Measurements from ENCODE around the gene PCP4L1. TPM values are rescaled to one million over a fixed set of nuclear protein-coding genes. Genes with fewer than 3 reads are reported as not detected.

PCP4L1 gene
- total RNA-seq, 2 experiments from 2014 or later, result 0.21 to 0.27 TPM

DNA sequence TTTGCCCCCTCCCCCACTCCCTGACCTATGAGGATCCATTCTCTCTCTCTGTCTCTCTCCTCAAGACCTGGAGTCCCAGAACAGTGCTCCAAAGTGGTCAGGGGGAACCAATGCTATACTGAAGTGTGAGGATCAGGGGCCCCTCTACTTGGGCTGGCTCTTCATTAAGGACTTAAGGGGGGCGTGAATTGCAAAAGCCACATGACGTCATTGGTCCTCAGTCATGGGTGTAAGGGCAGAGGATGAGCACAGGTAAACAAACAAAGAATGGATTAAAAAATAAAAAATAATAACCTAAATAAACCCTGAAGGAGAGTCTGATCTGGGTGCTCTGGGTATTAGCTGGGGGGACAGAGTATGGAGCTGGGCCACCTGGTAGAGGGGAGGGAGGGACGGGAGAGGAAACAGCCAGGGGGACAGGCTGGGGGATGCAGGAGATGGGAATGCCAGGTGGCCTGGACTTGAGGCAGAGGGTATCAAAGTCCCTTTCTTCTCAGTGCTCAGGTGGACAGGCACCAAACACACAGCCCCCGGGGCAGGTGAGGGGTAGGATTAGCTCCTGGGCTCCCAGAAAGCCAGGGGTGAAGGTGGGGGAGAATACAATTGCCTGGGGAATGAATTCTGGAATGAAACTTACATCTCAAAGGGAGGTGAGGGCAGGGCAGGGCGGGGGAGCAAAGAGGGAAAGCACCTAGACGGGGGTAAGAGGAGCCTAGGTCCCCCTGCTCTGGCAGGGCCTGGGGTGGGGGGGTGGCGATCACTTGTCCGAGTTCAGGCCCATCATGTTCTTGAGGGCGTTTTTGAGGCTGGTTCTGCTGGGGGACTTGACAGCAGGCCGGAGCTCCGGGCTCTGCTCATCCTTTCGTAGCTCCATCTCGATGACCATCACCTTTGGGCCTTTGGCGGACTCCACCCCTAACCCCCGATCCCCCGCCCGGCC lies 46.7 kb downstream of the PCP4L1 start:
- peaks cover 34% of the 10 kb centered on the region for H3K4me1 Mint-ChIP-seq
- peaks cover 3% of the 10 kb centered on the region for H3K36me3 Mint-ChIP-seq (ENCODE audit: low read depth)
- peak overlapping the region; percentile 96 for H3K4me3 Mint-ChIP-seq
- H3K9me3 Mint-ChIP-seq (ENCODE audit: low read depth), result no peaks in the 10 kb centered on the region
- no peak for ATAC-seq
- H3K27me3 Mint-ChIP-seq, result no peaks in the 10 kb centered on the region
- POLR2A ChIA-PET, result interaction anchor here (0.6 to 1.5 kb wide), 3 partner anchors 9 to 139 kb away, joined by 3 to 4 read pairs (median 4); partner anchors contain the start of genes PPOX and SDHC
- intact Hi-C loops (cut with DNase I, micrococcal nuclease), result loop anchor here (5.0 kb wide), 2 partner anchors 103 to 127 kb away; partner anchors contain the start of gene NDUFS2 (in 1 of the 2)
- peak overlapping the region; percentile 88 for H3K27ac Mint-ChIP-seq
- CTCF ChIA-PET, result interaction anchor here (0.6 to 3.8 kb wide), 12 partner anchors 9 to 134 kb away, joined by 3 to 22 read pairs (median 4); partner anchors contain the start of genes SDHC and TOMM40L
- peak; percentile 34 for DNase-seq

DNA sequence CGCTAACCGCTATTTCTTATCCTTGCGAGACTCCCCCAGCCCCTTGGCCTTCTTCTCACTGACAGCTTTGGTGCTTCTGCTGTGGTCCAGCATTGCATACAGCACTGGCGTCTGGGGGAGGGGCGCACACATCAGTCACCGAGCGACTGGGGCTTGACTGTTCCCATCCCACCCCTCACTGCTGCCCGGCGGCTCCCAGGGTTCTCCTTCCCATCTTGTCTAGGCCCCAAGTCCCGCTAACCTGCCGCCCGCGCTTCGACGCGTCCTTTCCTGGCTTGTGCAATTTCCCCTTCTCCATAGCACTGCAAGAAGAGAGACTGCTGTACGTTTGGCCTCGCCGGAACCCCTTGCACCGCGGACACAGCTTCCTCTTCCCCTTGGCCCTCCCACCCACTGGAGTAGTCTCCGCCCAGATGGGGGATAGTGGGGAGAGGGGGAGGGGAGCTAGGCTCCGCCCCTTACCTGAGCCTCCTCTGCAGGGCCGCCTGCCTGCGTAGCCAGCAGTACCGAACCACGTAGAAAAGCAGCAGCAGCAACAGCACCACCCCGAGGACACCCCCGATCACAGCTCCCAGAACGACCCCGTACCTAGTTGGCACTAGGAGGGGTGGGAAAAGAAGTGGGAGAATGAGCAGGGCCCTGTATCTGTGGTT lies 47.4 kb downstream of the PCP4L1 start:
- Mint-ChIP-seq H3K27ac (peak overlapping the region; percentile 88), H3K36me3 (ENCODE audit: low read depth) (peaks cover 3% of the 10 kb centered on the region), H3K27me3 (no peaks in the 10 kb centered on the region), H3K4me3 (peak overlapping the region; percentile 96), H3K9me3 (ENCODE audit: low read depth) (no peaks in the 10 kb centered on the region), H3K4me1 (peaks cover 34% of the 10 kb centered on the region)
- DNase-seq (peak; percentile 91), ATAC-seq (peak; percentile 98)
- CTCF ChIA-PET, result interaction anchor here (0.6 to 3.8 kb wide), 13 partner anchors 8 to 140 kb away, joined by 3 to 22 read pairs (median 4); partner anchors contain the start of genes PPOX, SDHC and TOMM40L
- POLR2A ChIA-PET, result interaction anchor here (0.6 to 1.5 kb wide), 4 partner anchors 8 to 140 kb away, joined by 3 to 4 read pairs (median 4); partner anchors contain the start of genes PPOX, SDHC and TOMM40L
- intact Hi-C loops (cut with DNase I, micrococcal nuclease), result loop anchor here (1.0 to 5.0 kb wide), 5 partner anchors 8 to 187 kb away; partner anchors contain the start of genes SDHC (in 2 of the 2), NDUFS2 (in 1 of the 2), NIT1 (in 1 of the 2) and PFDN2 (in 1 of the 2)

DNA sequence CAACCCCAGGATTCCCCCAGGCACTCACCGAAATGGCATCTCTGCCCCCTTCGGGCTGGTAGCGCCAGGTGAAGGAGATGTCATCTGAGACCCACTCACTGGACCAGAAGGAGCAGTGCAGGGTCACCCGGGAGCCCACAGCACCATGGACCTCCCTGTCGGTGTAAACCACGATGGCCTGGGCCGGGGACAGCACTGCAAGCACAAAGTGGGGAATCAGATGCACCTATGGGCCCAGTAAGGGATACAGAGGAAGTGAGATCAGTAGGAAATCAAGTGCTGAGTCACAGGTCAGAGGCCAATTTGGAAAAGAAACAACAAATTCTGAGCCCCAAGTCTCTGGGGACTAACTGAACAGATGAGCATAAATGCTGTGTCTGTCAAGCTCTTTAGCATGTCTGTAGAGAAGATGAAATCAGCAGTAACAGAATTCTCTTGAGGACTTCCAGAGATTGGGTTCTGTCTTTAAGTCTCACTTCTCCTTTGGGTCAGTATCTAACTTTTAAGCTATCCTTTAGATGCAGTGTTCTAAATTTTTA lies 48.8 kb downstream of the PCP4L1 start:
- DNase-seq (peak; percentile 18), ATAC-seq (no peak)
- ChIA-PET CTCF (interaction anchor here (1.0 to 3.8 kb wide), 3 partner anchors 9 to 141 kb away, joined by 3 to 22 read pairs (median 3); partner anchors contain the start of gene PPOX), POLR2A (no interaction called here)
- Mint-ChIP-seq H3K36me3 (ENCODE audit: low read depth) (peaks cover 3% of the 10 kb centered on the region), H3K9me3 (ENCODE audit: low read depth) (no peaks in the 10 kb centered on the region), H3K4me1 (peaks cover 34% of the 10 kb centered on the region), H3K4me3 (peak overlapping the region; percentile 15), H3K27me3 (no peaks in the 10 kb centered on the region), H3K27ac (peak overlapping the region; percentile 53)
- intact Hi-C loops (cut with DNase I, micrococcal nuclease), result loop anchor here (2.0 to 5.0 kb wide), 3 partner anchors 76 to 188 kb away; partner anchors contain the start of genes NDUFS2 (in 1 of the 2), NIT1 (in 1 of the 2) and PFDN2 (in 1 of the 2)

DNA sequence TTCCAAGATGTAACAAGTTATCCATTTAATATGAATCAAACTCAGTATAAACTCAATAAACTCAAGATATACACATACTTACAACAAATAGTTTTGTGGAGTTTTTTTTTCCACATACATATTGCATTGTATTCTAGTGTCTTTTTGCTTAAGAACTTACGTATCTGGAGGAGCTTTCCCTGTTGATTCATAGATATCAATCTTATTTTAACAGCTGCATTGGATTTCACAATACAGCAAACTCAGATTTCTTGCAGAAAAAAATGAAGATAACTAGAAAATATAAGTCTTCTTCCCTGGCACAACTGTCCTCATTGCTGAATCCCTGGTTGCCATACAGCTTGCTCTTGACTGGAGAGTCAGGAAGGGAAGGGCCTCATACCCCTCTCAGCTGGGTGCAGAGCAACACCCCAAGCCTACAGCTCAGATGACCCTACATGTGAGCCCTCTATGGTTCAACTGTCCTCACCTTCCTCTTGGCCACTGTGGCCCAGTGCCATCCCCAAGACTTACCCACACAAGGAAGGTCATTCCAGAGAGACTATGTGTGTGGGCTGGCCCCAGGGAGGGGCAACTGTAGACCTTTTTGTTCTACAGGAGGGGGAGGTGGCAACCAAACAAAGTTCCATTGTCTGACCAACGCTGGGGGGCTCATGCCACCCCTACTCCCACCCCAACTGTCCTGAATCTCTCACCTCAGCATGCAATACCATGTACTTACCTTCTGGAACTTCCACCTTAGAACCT lies 49.5 kb downstream of the PCP4L1 start:
- Mint-ChIP-seq H3K4me1 (peaks cover 33% of the 10 kb centered on the region), H3K27me3 (no peaks in the 10 kb centered on the region), H3K4me3 (no peak overlapping the region), H3K9me3 (ENCODE audit: low read depth) (no peaks in the 10 kb centered on the region), H3K27ac (no peak overlapping the region), H3K36me3 (ENCODE audit: low read depth) (peaks cover 3% of the 10 kb centered on the region)
- ATAC-seq (no peak), DNase-seq (no peak)
- ChIA-PET CTCF (interaction anchor here (0.6 to 3.8 kb wide), 4 partner anchors 8 to 98 kb away, joined by 3 to 22 read pairs (median 3); no protein-coding TSS in a partner anchor), POLR2A (no interaction called here)
- intact Hi-C loops (cut with DNase I, micrococcal nuclease), result loop anchor here (2.0 to 5.0 kb wide), 3 partner anchors 75 to 189 kb away; partner anchors contain the start of genes NDUFS2 (in 1 of the 2), NIT1 (in 1 of the 2) and PFDN2 (in 1 of the 2)

DNA sequence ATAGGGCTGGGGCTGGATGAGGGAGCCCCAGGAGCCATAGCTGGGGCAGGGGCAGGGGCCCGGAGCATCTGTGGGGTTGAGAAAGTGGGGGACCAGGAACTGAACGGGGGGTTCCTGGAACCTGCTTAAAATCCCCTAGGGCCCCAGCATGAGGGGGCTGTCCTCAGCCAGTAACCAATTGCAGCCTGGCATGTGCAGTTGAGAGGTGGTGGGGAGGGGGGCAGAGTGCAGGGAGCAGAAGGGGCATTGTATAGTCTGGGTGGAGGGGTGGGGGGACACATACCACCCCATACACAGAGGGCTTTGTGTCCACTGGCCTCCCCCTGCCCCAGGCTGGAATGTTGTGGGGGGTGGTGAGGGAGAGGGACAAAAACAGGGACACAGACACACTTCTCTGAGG lies 51.3 kb downstream of the PCP4L1 start, which contains the start of gene MPZ:
Gene MPZ, minus strand, starts transcription at position 101 of the 400 bp plus-strand sequence. Its CDS starts 63 bp downstream, at position 38.
- POLR2A ChIA-PET, result no interaction called here
- ATAC-seq, result no peak
- intact Hi-C loops (cut with DNase I, micrococcal nuclease), result loop anchor here in 1 of 2 experiments (5.0 to 10.0 kb wide), 3 partner anchors 55 to 108 kb away; partner anchors contain the start of genes CFAP126 and NDUFS2

DNA sequence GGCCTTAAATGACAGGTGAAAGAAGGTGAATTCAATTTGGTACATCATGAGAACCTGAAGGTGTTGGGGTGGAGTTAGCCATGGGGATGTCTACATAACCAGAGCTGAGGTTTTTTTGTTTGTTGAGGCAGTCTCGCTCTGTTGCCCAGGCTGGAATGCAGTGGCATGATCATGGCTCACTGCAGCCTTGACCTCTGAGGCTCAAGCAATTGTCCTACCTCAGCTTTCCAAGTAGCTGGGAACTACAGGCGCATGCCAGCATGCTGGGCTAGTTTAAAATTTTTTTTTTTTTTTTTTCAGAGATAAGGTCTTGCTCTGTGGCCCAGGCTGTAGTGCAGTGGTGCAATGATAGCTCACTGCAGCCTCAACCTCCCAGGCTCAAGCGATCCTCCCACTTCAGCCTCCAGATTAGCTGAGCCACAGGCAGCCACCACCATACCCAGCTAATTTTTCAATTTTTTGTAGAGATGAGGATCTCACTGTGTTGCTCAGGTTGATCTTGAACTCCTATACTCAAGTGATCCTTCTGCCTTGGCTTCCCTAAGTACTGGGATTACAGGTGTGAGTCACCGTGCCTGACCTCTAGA lies 53.1 kb downstream of the PCP4L1 start:
- H3K9me3 Mint-ChIP-seq (ENCODE audit: low read depth), result no peaks in the 10 kb centered on the region
- H3K4me3 Mint-ChIP-seq, result no peak overlapping the region
- CTCF ChIA-PET, result interaction anchor here (1.3 kb wide), 1 partner anchor 20 kb away, joined by 3 read pairs; no protein-coding TSS in a partner anchor
- no peak overlapping the region for H3K27ac Mint-ChIP-seq
- intact Hi-C loops (cut with DNase I, micrococcal nuclease), result loop anchor here in 1 of 2 experiments (5.0 to 10.0 kb wide), 2 partner anchors 53 to 76 kb away; partner anchors contain the start of gene CFAP126
- POLR2A ChIA-PET, result interaction anchor here (0.6 kb wide), 2 partner anchors 8 to 86 kb away, joined by 3 to 5 read pairs; no protein-coding TSS in a partner anchor
- ATAC-seq (no peak), DNase-seq (no peak)
- H3K36me3 Mint-ChIP-seq (ENCODE audit: low read depth), result no peaks in the 10 kb centered on the region
- H3K27me3 Mint-ChIP-seq, result no peaks in the 10 kb centered on the region
- H3K4me1 Mint-ChIP-seq, result peaks cover 28% of the 10 kb centered on the region

More for the DNA sequence above, 51.3 kb downstream of the PCP4L1 start, which contains the start of gene MPZ:
- peaks cover 27% of the 10 kb centered on the region for H3K4me1 Mint-ChIP-seq
- H3K4me3 Mint-ChIP-seq, result no peak within 1 kb of the TSS
- CTCF ChIA-PET, result no interaction called here
- no peaks in the 10 kb centered on the region for H3K27me3 Mint-ChIP-seq
- H3K9me3 Mint-ChIP-seq (ENCODE audit: low read depth), result no peaks in the 10 kb centered on the region
- no peak within 1 kb of the TSS for H3K27ac Mint-ChIP-seq
- peaks cover 3% of the 10 kb centered on the region for H3K36me3 Mint-ChIP-seq (ENCODE audit: low read depth)
- DNase-seq, result no peak

DNA sequence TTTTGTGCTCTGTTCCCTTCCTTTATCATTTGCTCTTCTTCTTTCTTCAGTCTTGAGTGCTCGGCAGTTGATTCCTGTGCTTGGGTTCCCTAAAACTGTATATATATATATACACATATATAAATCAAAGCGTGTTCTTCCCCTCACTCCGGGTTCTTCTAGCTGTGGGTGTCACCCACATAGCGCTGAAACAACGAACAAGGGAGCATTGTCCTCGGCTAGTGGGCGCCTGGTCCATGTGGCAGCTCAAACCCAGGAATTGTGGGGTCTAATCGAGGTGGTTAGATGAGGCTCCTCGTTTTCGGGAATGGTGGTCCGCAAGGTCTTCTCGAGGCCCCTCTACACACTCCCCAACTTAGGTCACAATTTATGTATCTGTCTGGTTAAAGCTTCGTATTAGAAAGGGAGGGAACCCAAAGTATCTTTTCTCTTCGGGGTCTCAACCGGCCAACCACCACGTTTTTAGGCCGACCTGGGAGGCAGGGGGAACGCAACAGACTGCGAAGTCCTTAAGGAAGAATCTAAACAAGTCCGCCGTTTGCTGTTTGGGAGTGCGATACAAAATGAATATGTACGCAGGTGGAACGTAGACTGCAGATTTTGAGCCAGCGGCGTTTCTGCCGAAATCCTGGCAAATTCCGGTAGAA lies 55.1 kb downstream of the PCP4L1 start:
- POLR2A ChIA-PET, result interaction anchor here (1.1 kb wide), 2 partner anchors 8 to 88 kb away, joined by 4 read pairs; partner anchors contain the start of gene TOMM40L
- Mint-ChIP-seq H3K9me3 (ENCODE audit: low read depth) (no peaks in the 10 kb centered on the region), H3K27ac (peak overlapping the region; percentile 96), H3K4me3 (peak overlapping the region; percentile 96), H3K36me3 (ENCODE audit: low read depth) (peaks cover 2% of the 10 kb centered on the region), H3K4me1 (peaks cover 21% of the 10 kb centered on the region), H3K27me3 (no peaks in the 10 kb centered on the region)
- intact Hi-C loops (cut with DNase I, micrococcal nuclease), result loop anchor here (1.0 to 10.0 kb wide), 8 partner anchors 7 to 136 kb away; partner anchors contain the start of genes B4GALT3 (in 1 of the 2), CFAP126 (in 1 of the 2), NDUFS2 (in 1 of the 2) and TOMM40L (in 1 of the 2)
- no peak for ATAC-seq
- CTCF ChIA-PET, result interaction anchor here (0.6 to 2.1 kb wide), 9 partner anchors 7 to 183 kb away, joined by 3 to 11 read pairs (median 4); partner anchors contain the start of gene TOMM40L
- DNase-seq, result no peak

DNA sequence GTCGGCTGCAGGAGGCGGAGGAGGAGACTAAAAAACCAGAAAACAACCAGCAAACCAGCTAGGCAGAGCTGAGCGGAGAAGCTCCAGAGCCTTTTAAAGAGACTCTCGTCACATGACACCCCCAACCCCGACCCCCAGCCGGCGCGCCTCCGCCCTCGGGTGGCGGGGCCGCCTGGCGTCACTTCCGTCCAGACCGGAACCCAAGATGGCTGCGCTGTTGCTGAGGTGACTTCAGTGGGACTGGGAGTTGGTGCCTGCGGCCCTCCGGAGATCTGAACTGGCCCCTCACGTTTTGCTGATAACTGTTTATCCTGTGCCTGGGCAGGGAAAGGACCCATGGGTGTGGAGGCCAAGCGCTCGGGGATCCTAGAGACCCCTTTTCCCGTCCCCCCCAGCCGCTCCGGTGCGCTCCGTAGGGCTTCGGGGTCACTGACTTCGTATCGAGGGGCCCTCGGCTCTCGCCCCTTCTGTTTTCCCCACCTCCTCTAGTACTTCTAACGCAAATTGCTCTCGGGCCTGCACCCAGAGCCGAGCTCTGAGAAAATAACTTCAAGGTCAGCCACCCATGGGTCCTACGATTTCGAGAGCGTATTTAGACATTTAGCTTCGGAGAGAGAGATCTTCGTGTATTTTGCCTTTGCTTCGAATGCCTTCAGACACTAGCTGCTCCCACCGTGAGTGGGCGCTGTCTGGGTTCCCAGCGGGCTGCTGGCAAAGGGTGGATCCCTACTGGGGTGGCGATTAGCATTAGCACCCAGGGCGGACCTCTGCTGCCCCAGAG lies 55.8 kb downstream of the PCP4L1 start, which contains the start of gene SDHC:
Gene SDHC, plus strand, starts transcription at position 181 of the 781 bp plus-strand sequence. Its CDS starts 25 bp downstream, at position 206.
- intact Hi-C loops (cut with DNase I, micrococcal nuclease), result loop anchor here (1.0 to 10.0 kb wide), 8 partner anchors 8 to 137 kb away; partner anchors contain the start of genes B4GALT3 (in 1 of the 2), CFAP126 (in 1 of the 2), NDUFS2 (in 1 of the 2) and TOMM40L (in 1 of the 2)
- H3K4me1 Mint-ChIP-seq, result peaks cover 21% of the 10 kb centered on the region

More for the DNA sequence above, 55.8 kb downstream of the PCP4L1 start, which contains the start of gene SDHC:
- peak; percentile 94 for DNase-seq
- Mint-ChIP-seq H3K36me3 (ENCODE audit: low read depth) (peaks cover 2% of the 10 kb centered on the region), H3K27me3 (no peaks in the 10 kb centered on the region), H3K9me3 (ENCODE audit: low read depth) (no peaks in the 10 kb centered on the region), H3K27ac (peak within 1 kb of the TSS; percentile 96), H3K4me3 (peak within 1 kb of the TSS; percentile 96)
- ChIA-PET CTCF (interaction anchor here (0.6 to 2.1 kb wide), 7 partner anchors 8 to 184 kb away, joined by 3 to 11 read pairs (median 4); partner anchors contain the start of gene TOMM40L), POLR2A (interaction anchor here (1.1 kb wide), 2 partner anchors 9 to 89 kb away, joined by 4 read pairs; partner anchors contain the start of gene TOMM40L)
- ATAC-seq, result peak; percentile 98

Data from activated CD4-positive, alpha-beta T cell treated with anti-CD3 and anti-CD28 coated beads for 36 hours (primary cell).